Right lung (tissue), 5 donors: Measurements from ENCODE around the gene SERPINB13. TPM values are rescaled to one million over a fixed set of nuclear protein-coding genes. Genes with fewer than 3 reads are reported as not detected.
"Not testable (repeated sequence)": the region's sequence is repeated elsewhere in the genome, so short reads cannot be mapped to it uniquely, and the experiment has no call there.

ENCODE experiments used
- DNase-seq, 2 donors: peaks; one replicate each; pipeline ENCODE4 v3.0.0-alpha.2; 2013
- polyA plus RNA-seq, 5 donors: library from polyadenylated mRNA; unstranded; fragments of 120-200 nt; gene quantifications; one replicate each; pipeline versions ENCODE4 v1.2.1 to v1.2.3, GENCODE V29; 2013; ENCODE audit warnings: inconsistent platforms in 1 of 5, low replicate concordance in 1 of 5; ENCODE audit not compliant: insufficient read length in 5 of 5, insufficient read depth in 1 of 5

The SERPINB13 gene
- polyA plus RNA-seq, 5 donors, result not detected

DNA sequence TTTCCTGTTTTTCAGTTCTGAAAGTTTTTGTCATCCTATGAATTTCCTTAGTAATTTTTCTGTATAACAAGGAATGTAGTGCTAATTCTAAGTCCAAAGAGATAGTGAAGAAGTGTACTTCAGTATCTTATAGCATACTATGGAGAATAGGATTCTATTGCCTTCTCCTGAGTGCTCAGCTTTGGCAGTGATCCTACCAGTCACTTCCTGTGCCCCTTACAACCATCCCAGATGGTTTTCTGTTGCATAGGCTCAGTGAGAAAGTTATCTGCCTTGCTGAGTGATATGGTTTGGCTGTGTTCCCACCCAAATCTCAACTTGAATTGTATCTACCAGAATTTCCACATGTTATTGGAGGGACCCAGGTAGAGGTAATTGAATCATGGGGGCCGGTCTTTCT lies 57.6 kb downstream of the SERPINB13 start:
- DNase-seq, result not testable (repeated sequence)

DNA sequence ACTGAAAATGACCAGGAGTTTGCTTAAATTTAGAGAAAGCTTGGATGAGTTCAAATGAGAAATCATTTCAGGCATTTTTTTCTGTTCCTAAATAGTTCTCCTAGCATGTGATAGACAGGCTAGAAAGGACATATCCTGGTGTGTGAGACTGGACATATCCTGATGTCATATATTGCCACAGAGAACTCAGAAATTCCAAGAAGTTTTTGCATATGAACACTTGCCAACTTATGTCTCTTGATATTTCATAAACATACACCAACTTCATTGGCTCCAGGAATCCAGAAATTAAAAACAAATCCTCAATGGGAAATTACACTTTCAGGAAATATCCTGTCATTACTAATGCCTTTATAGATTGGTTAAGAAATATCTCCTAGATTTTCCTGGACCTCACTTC lies 59.8 kb downstream of the SERPINB13 start:
- DNase-seq, result no peak

DNA sequence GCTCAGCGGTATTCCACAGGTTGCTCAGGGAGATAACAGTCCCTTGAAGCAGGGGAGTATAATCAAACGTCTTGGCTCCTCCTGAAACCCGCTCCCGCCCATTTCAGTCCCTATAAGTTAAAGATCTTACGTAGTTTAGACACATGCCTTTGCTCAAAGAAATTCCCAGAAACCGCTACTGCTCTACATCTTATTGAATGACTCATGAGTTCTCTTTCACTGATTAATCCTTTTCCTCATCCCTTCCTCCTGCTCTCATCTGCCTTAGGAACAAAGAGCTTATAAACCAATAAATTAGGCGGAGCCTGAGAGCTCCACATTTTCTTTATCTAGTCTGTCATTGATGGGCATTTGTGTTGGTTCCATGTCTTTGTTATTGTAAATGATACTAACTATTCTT lies 61.1 kb downstream of the SERPINB13 start:
- no peak for DNase-seq

Other genes starting within 250 kb of the SERPINB13 start
- 10 to 100 TPM; 32.1 to 45.8 (median 40.8) TPM for gene KDSR, start 220.1 kb upstream of the SERPINB13 start, polyA plus RNA-seq
- 10 to 100 TPM; 39.6 to 60.1 (median 57.0) TPM for gene VPS4B, start 164.9 kb upstream of the SERPINB13 start, polyA plus RNA-seq
- not detected for gene SERPINB5, start 110.4 kb upstream of the SERPINB13 start, polyA plus RNA-seq
- not detected for gene SERPINB12, start 45.0 kb upstream of the SERPINB13 start, polyA plus RNA-seq
- not detected for gene SERPINB4, start 56.9 kb downstream of the SERPINB13 start, polyA plus RNA-seq
- not detected for gene SERPINB3, start 74.5 kb downstream of the SERPINB13 start, polyA plus RNA-seq
- gene SERPINB11, start 115.6 kb downstream of the SERPINB13 start, polyA plus RNA-seq, result not detected
- not detected for gene SERPINB7, start 188.1 kb downstream of the SERPINB13 start, polyA plus RNA-seq